Spinal cord (tissue), 10 donors: ENCODE results near the gene PDE6C. TPM values are rescaled to one million over a fixed set of nuclear protein-coding genes. Genes with fewer than 3 reads are reported as not detected.

Source experiments
- DNase-seq, 6 donors: peaks; one replicate each; pipeline versions ENCODE4 v3.0.0 to v3.0.0-alpha.2; 2013 to 2015; ENCODE audit warnings: low spot score in 6 of 6, low read depth in 4 of 6
- H3K27ac ChIP-seq: one replicate; pipeline ENCODE4 v1.5.1; 2013; ENCODE audit warnings: low read depth, low read length, control low read depth
- H3K27me3 ChIP-seq: one replicate; pipeline ENCODE4 v1.6.1; 2013; ENCODE audit warnings: low read length; ENCODE audit not compliant: control insufficient read depth, insufficient read depth
- H3K36me3 ChIP-seq: one replicate; pipeline ENCODE4 v1.6.1; 2013; ENCODE audit warnings: low read length; ENCODE audit not compliant: control insufficient read depth, insufficient read depth
- H3K4me1 ChIP-seq: one replicate; pipeline ENCODE4 v1.6.1; 2013; ENCODE audit warnings: low read length; ENCODE audit not compliant: control insufficient read depth, insufficient read depth
- H3K4me3 ChIP-seq: one replicate; pipeline ENCODE4 v1.5.1; 2013; ENCODE audit warnings: low read depth, low read length, control low read depth
- H3K9me3 ChIP-seq: one replicate; pipeline ENCODE4 v1.6.1; 2013; ENCODE audit warnings: low read length; ENCODE audit not compliant: control insufficient read depth, insufficient read depth
- WGBS: methylation state at CpG from one replicate; pipeline ENCODE4 v1.1.5; 2013; ENCODE audit warnings: missing lambda C conversion rate; ENCODE audit not compliant: insufficient coverage; 5-methylcytosine and 5-hydroxymethylcytosine counted together
- long read RNA-seq, 4 donors: transcript quantifications; one replicate each; lab custom pipeline, GENCODE V29; 2026
- polyA plus RNA-seq, 2 donors: library from polyadenylated mRNA; unstranded; fragments of 120-200 nt; gene quantifications; one replicate each; pipeline ENCODE4 v1.2.1, GENCODE V29; 2013; ENCODE audit not compliant: insufficient read length in 2 of 2
- total RNA-seq, 2 donors: library from RNA; depleted of rRNA in 1 of 2; stranded (reverse); fragments of 120-200 nt in 1 of 2; fragments of >200 nt in 1 of 2; gene quantifications; one replicate each; pipeline versions ENCODE4 v1.2.3 to v1.2.4, GENCODE V29; 2013 to 2014
- donor health status: healthy.

Gene PDE6C
- total RNA-seq, result not detected
- 1 to 10 TPM in 1 of 2 donors, under 1 TPM in 1; 0.82 to 3.5 TPM for polyA plus RNA-seq
- long read RNA-seq, donor 1, result 0 reads
- long read RNA-seq, donor 2, result 0 reads
- long read RNA-seq, donor 3, result 0 reads
- long read RNA-seq, donor 4, result 0 reads

- Histone ChIP-seq H3K9me3 (peaks cover 2% of the 10 kb centered on the region), H3K4me3 (no peak within 1 kb of the TSS), H3K4me1 (no peaks in the 10 kb centered on the region), H3K27ac (no peak within 1 kb of the TSS), H3K36me3 (no peaks in the 10 kb centered on the region), H3K27me3 (no peaks in the 10 kb centered on the region)
- DNase-seq, result no peak
- WGBS, result 95% methylated on average over 6 of the region's 6 CpGs
Observed at GRCh38 chr10:93612311-93612710, at the start of gene PDE6C. Gene PDE6C (plus strand): TSS chr10:93612537. CDS start chr10:93612726, 189 bp downstream.

DNA sequence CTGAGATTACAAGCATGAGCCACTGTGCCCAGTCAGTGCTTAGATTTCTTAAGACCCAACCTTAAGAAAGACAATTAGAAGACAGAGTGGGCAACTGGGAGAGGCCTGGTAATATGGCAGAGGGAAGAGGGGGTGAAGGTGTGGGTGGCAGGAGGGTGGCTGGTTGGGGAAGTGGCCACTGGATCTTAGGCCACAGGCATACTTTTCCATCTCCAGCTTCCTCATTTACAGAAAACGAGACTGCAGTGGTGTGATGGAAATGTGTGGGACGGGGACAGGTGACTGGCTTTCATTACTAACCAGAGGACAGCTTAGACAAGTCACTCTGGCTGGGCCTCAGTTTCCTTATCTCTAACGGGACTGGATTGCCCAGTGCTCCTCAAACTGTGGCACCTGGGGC, 46.9 kb upstream of the PDE6C start:
- no peak overlapping the region for H3K27ac ChIP-seq
- peaks cover 40% of the 10 kb centered on the region for H3K27me3 ChIP-seq
- 56% methylated on average over 2 of the region's 3 CpGs for WGBS
- no peaks in the 10 kb centered on the region for H3K9me3 ChIP-seq
- H3K4me3 ChIP-seq, result no peak overlapping the region
- peaks cover 13% of the 10 kb centered on the region for H3K4me1 ChIP-seq
- no peak for DNase-seq
- H3K36me3 ChIP-seq, result no peaks in the 10 kb centered on the region

- H3K4me3 ChIP-seq, result no peak within 1 kb of the TSS
- WGBS, result under 1% methylated on average over 85 of the region's 85 CpGs
- no peaks in the 10 kb centered on the region for H3K9me3 ChIP-seq
- peaks cover 13% of the 10 kb centered on the region for H3K4me1 ChIP-seq
- H3K27ac ChIP-seq, result no peak within 1 kb of the TSS
- no peaks in the 10 kb centered on the region for H3K36me3 ChIP-seq
- H3K27me3 ChIP-seq, result peaks cover 42% of the 10 kb centered on the region
- DNase-seq, result peak in 2 of 6 donors; percentile 25 to 34
Observed at GRCh38 chr10:93566435-93567276, 45.7 kb upstream of the PDE6C start, which contains the start of gene FFAR4. Gene FFAR4 (plus strand): TSS chr10:93566665. CDS start chr10:93566721, 56 bp downstream.

- Histone ChIP-seq H3K4me3 (no peak overlapping the region), H3K36me3 (no peaks in the 10 kb centered on the region), H3K27ac (no peak overlapping the region), H3K9me3 (no peaks in the 10 kb centered on the region), H3K27me3 (peaks cover 42% of the 10 kb centered on the region), H3K4me1 (peaks cover 13% of the 10 kb centered on the region)
- 14% methylated on average over 24 of the region's 33 CpGs for WGBS
- no peak for DNase-seq
Observed at GRCh38 chr10:93567277-93568104, 44.8 kb upstream of the PDE6C start.

DNA sequence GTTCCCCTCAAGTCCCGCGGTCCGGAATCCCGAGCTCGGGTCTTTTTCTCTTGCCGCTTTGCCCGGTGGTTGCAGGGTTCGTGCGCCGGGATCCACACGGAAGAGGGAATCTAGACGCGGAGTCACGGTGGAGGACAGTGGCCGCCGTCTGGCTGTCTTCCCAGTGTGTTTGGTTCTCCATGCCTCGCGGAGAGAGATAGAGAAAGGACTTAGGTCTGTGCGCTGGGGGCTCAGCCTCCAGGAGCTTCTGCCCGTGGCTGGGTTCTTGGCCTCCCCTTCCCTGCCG, 44.3 kb upstream of the PDE6C start:
- Histone ChIP-seq H3K4me3 (no peak overlapping the region), H3K4me1 (peaks cover 17% of the 10 kb centered on the region), H3K27me3 (peaks cover 42% of the 10 kb centered on the region), H3K36me3 (no peaks in the 10 kb centered on the region), H3K27ac (no peak overlapping the region), H3K9me3 (no peaks in the 10 kb centered on the region)
- 3% methylated on average over 17 of the region's 21 CpGs for WGBS
- DNase-seq, result no peak

DNA sequence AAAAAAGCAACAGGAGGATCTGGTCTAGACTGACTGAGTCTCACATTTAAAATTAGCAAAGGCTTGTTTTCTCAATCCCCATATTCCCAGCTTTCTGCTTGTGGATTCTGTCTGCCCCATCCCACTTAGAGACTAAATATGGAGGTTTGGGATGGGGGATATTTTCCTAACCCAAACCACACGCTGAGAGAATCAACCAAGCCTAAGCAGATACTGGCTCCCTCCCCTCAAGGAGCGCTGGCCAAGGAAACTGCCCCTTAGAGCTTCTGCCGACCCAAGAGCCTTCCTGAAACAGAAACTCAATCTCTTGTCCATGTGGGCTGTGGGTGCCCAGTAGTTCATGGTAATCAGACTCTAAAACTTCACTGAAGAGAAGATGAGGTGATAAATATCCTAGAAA, 42.0 kb upstream of the PDE6C start:
- Histone ChIP-seq H3K27me3 (peaks cover 40% of the 10 kb centered on the region), H3K36me3 (no peaks in the 10 kb centered on the region), H3K9me3 (no peaks in the 10 kb centered on the region), H3K4me1 (peaks cover 18% of the 10 kb centered on the region), H3K4me3 (no peak overlapping the region), H3K27ac (no peak overlapping the region)
- WGBS, result 33% methylated on average over 1 of the region's 3 CpGs
- DNase-seq, result no peak

- 97% methylated on average over 2 of the region's 2 CpGs for WGBS
- H3K36me3 ChIP-seq, result no peaks in the 10 kb centered on the region
- no peak overlapping the region for H3K4me3 ChIP-seq
- no peaks in the 10 kb centered on the region for H3K9me3 ChIP-seq
- H3K27me3 ChIP-seq, result peaks cover 20% of the 10 kb centered on the region
- DNase-seq, result no peak
- no peak overlapping the region for H3K27ac ChIP-seq
- H3K4me1 ChIP-seq, result peaks cover 9% of the 10 kb centered on the region
Observed at GRCh38 chr10:93572606-93573005, 39.7 kb upstream of the PDE6C start.

- H3K36me3 ChIP-seq, result no peaks in the 10 kb centered on the region
- H3K4me3 ChIP-seq, result no peak overlapping the region
- 60% methylated on average over 2 of the region's 10 CpGs for WGBS
- H3K4me1 ChIP-seq, result peaks cover 6% of the 10 kb centered on the region
- H3K9me3 ChIP-seq, result no peaks in the 10 kb centered on the region
- H3K27ac ChIP-seq, result no peak overlapping the region
- H3K27me3 ChIP-seq, result peaks cover 14% of the 10 kb centered on the region
- DNase-seq, result peak in 1 of 6 donors; percentile 17
Observed at GRCh38 chr10:93573051-93573909, 39.1 kb upstream of the PDE6C start.

- Histone ChIP-seq H3K36me3 (no peaks in the 10 kb centered on the region), H3K9me3 (no peaks in the 10 kb centered on the region), H3K4me1 (peaks cover 5% of the 10 kb centered on the region), H3K4me3 (no peak overlapping the region), H3K27me3 (peaks cover 7% of the 10 kb centered on the region), H3K27ac (no peak overlapping the region)
- no CpG with 5 or more reads among the region's 3 CpGs for WGBS
- DNase-seq, result no peak
Observed at GRCh38 chr10:93573924-93574323, 38.4 kb upstream of the PDE6C start.
